ENCODE data around the gene ME2. TPM values are rescaled to one million over a fixed set of nuclear protein-coding genes. Genes with fewer than 3 reads are reported as not detected.
A peak's percentile ranks its signal among the peaks of the same experiment; 100 is the strongest.
"Not testable (repeated sequence)": the region's sequence is repeated elsewhere in the genome, so short reads cannot be mapped to it uniquely, and the experiment has no call there.

Gene ME2
- total RNA-seq, 2 donors from 2014 or later, result 42.6 to 73.6 TPM

- no peak for DNase-seq (ENCODE audit: low spot score)
- TF ChIP-seq CTCF (IDR thresholded peaks at IDR 0.05), result peak; percentile 28
- Histone ChIP-seq H3K4me3 (no peak overlapping the region), H3K4me1 (ENCODE audit: control insufficient read depth in 1 of 2, low read depth in 2 of 2) (peaks cover 15 to 40% of the 10 kb centered on the region in 2 donors), H3K36me3 (no peaks in the 10 kb centered on the region), H3K27ac (peak overlapping the region; percentile 1 to 42), H3K27me3 (replicated peaks; ENCODE audit: insufficient read depth) (no peaks in the 10 kb centered on the region), H3K9me3 (no peaks in the 10 kb centered on the region)
- no peak for ATAC-seq (ENCODE audit: insufficient number of reproducible peaks, low FRiP score, low read depth)
Observed at GRCh38 chr18:50987261-50987660, 108.3 kb downstream of the ME2 start.

GRCh38 chr18:50989711-50990110, 110.8 kb downstream of the ME2 start:
- Histone ChIP-seq H3K4me1 (ENCODE audit: control insufficient read depth in 1 of 2, low read depth in 2 of 2) (peaks cover 12 to 31% of the 10 kb centered on the region in 2 donors), H3K4me3 (no peak overlapping the region), H3K9me3 (no peaks in the 10 kb centered on the region), H3K27ac (no peak overlapping the region), H3K36me3 (no peaks in the 10 kb centered on the region), H3K27me3 (replicated peaks; ENCODE audit: insufficient read depth) (no peaks in the 10 kb centered on the region)
- no peak for DNase-seq (ENCODE audit: low spot score)
- no peak for ATAC-seq (ENCODE audit: insufficient number of reproducible peaks, low FRiP score, low read depth)
- TF ChIP-seq CTCF (IDR thresholded peaks at IDR 0.05), result no peak

- no peak for DNase-seq (ENCODE audit: low spot score)
Observed at GRCh38 chr18:50992351-50992762, 113.4 kb downstream of the ME2 start.

GRCh38 chr18:50994031-50994430, 115.1 kb downstream of the ME2 start:
- no peaks in the 10 kb centered on the region for H3K9me3 ChIP-seq
- TF ChIP-seq CTCF (IDR thresholded peaks at IDR 0.05), result no peak

More at GRCh38 chr18:50992351-50992762, 113.4 kb downstream of the ME2 start:
- TF ChIP-seq CTCF (IDR thresholded peaks at IDR 0.05), result no peak
- Histone ChIP-seq H3K9me3 (no peaks in the 10 kb centered on the region), H3K27ac (no peak overlapping the region), H3K4me3 (no peak overlapping the region), H3K4me1 (ENCODE audit: control insufficient read depth in 1 of 2, low read depth in 2 of 2) (peaks cover 2 to 10% of the 10 kb centered on the region in 2 donors), H3K36me3 (no peaks in the 10 kb centered on the region), H3K27me3 (replicated peaks; ENCODE audit: insufficient read depth) (no peaks in the 10 kb centered on the region)
- no peak for ATAC-seq (ENCODE audit: insufficient number of reproducible peaks, low FRiP score, low read depth)

GRCh38 chr18:51003174-51003573, 124.3 kb downstream of the ME2 start:
- not testable (repeated sequence) for H3K4me1 ChIP-seq (ENCODE audit: control insufficient read depth in 1 of 2, low read depth in 2 of 2); H3K27ac ChIP-seq; DNase-seq (ENCODE audit: low spot score); ATAC-seq (ENCODE audit: insufficient number of reproducible peaks, low FRiP score, low read depth); H3K27me3 ChIP-seq (replicated peaks; ENCODE audit: insufficient read depth); H3K36me3 ChIP-seq; H3K9me3 ChIP-seq; H3K4me3 ChIP-seq

More at GRCh38 chr18:50994031-50994430, 115.1 kb downstream of the ME2 start:
- Histone ChIP-seq H3K27ac (no peak overlapping the region), H3K4me3 (no peak overlapping the region), H3K36me3 (no peaks in the 10 kb centered on the region), H3K4me1 (ENCODE audit: control insufficient read depth in 1 of 2, low read depth in 2 of 2) (no peaks in the 10 kb centered on the region), H3K27me3 (replicated peaks; ENCODE audit: insufficient read depth) (no peaks in the 10 kb centered on the region)
- DNase-seq (ENCODE audit: low spot score), result no peak
- no peak for ATAC-seq (ENCODE audit: insufficient number of reproducible peaks, low FRiP score, low read depth)

Other genes with a start within 250 kb of the ME2 start
- 1 to 10 TPM; 1.1 to 6.3 TPM for gene MRO, start 59.1 kb upstream of the ME2 start, total RNA-seq
- gene ELAC1, start 88.9 kb downstream of the ME2 start, total RNA-seq, result 1 to 10 TPM; 2.6 to 5.6 TPM
- gene SMAD4, start 151.1 kb downstream of the ME2 start, total RNA-seq, result 100 to 1,000 TPM; 115 to 155 TPM

Measured in thoracic aorta (tissue), 2 donors.